Activated gamma-delta T cell treated with anti-CD3 and anti-CD28 coated beads, Interleukin-2, amount 50 U/mL, for 16 hours (primary cell): ENCODE measurements around the gene DOCK7.
"Not testable (repeated sequence)": the region's sequence is repeated elsewhere in the genome, so short reads cannot be mapped to it uniquely, and the experiment has no call there.

Experiments
- DNase-seq: peaks from one replicate; pipeline ENCODE4 v3.0.0-alpha.2; 2020; ENCODE audit warnings: low read depth

Gene DOCK7

DNA sequence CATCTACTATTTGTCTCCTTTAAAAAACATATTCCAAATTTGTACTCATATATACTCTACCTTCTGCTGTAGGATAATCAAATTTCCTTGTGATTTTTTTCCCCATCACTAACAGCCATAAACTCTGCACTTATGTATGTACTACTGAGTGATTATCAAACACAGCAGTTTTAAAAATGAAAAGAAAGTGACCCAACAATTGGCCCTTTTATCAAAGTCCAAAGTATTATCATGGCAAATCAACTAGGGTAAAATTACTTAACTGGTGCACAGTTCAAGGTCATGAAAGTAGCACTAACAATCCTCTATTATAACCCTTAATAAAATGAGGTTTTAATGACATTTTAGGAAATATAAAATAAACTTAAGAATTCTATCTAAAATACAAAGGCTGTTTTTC, 79.3 kb downstream of the DOCK7 start:
- DNase-seq, result no peak

DNA sequence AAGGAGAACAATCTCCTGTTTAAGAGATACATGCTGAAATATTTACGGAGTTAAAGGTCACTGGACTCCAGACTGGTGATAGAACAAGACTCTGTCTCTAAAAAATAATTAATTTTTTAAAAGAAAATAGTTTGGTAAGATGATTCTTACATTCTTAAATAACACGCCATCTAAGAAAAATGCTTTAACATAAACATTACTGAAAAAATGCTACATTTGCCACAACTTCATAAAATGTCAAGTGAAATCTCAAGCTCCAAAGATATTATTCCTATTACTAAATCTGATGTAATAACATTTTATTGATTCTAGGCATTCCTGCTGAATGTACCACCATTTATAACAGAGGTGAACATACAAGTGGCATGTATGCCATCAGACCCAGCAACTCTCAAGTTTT, 86.7 kb downstream of the DOCK7 start:
- no peak for DNase-seq

DNA sequence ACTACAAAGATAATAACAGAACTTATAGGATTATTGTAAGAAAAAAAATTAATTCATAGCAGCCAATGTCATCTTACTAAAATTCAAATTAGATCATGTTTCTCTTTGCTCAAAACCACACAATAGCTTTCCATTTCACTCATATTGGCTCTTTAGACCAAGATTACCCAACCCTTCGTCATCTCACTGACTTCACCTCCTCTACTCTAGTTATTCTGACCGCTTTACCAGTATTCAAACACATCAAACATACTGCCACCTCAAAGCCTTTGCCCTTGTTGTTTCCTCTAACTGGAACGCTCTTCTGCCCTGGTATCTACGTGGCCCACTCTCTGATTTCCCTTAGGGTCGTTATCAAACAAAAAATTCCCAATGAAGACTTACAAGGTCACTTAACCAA, 89.1 kb downstream of the DOCK7 start:
- no peak for DNase-seq

DNA sequence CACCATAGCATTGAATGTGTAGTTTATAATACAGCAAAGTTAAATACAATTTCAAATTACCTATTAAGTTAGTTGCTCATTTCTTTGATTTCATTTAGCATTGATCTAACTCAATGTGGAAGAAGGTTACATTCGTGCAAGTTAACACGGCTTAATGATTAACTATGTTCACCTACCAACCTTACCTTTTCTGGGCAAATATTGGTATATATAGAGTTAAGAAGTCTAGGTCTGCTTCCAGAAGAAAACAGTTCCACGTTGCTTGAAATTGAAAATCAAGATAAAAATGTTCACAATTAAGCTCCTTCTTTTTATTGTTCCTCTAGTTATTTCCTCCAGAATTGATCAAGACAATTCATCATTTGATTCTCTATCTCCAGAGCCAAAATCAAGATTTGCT, 90.9 kb downstream of the DOCK7 start, which contains the start of gene ANGPTL3:
TSS of gene ANGPTL3 (plus strand) at position 240 of the 400 bp plus-strand sequence. CDS start at position 287, 47 bp downstream.
- no peak for DNase-seq

DNA sequence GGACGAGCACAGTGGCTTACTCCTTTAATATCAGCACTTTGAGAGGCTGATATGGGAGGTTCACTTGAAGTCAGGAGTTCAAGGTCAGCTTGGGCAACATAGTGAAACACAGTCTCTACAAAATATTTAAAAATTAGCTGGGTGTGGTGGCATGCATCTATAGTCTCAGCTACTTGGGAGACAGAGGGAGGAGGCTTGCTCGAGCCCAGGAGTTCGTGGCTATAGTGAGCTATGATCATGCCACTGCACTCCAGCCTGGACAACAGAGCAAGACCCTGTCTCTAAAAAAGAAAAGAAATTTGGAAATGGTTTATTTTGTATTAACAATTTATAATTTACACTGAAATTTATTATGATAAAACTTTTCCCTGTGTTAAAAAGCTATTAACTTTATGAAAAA, 92.5 kb downstream of the DOCK7 start:
- no peak for DNase-seq

DNA sequence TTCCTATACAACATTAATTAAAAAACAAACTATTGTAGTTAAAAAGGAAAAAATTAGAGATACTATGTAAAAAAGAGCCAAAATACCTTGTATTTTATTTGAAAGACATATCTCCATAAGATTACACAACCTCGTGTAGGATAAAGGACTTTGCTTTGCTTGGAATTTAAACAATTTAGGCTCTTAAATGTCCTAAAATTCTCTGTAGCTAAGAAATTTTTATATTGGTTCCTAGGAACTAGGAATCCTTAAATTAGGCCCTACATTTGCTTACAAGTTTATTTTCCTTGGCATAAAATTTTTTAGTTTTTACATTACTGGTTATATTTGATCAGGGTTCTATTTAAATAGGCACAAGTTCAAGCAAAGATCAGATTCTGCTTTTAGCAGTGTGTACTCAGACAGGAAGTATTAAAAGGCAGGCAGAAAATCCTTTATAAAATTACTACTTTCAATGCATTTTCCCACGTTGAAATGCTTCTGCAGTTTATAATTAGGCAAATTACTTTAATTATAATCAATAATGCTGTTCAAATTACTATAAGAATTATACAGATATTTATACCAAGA, 94.3 kb downstream of the DOCK7 start:
- no peak for DNase-seq

DNA sequence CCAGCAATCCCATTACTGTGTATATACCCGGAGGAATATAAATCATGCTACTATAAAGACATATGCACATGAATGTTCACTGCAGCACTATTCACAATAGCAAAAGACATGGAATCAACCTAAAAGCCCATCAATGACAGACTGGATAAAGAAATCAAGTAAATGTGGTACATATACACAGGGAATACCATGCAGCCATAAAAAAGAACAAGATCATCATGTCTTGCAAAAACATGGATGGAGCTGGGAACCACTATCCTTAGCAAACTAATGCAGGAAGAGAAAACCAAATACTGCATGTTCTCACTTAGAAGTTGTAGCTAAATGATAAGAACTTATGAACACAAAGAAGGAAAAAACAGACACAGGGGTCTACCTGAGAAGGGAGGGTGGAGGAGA, 97.2 kb downstream of the DOCK7 start:
- no peak for DNase-seq

DNA sequence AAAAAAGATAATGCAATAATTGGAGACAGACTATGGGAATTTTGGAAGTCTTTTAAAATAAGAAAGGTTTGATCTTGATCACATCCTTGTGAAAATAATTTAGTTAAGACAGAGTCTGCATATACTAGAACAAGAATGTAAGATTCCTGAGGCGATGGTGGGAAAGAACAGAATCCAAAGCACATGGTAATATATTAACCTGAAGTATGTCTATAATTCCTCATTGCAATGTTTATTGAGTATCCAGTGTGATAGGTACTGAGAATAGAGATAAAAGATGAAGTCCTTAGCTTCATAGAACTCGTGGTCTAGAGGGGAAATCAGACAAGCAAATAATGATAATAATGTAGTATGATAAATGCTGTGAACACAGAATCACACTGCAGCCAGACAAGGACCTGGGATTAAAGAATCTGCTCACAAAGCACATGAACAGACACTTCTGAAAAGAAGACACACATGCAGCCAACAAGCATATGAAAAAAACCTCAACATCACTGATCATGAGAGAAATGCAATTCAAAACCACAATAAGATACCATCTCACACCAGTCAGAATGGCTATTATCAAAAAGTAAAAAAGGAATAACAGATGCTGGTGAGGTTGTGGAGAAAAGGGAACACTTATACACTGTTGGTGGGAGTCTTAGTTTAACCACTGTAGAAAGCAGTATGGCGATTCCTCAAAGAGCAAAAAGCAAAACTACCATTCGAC, 97.8 kb downstream of the DOCK7 start:
- DNase-seq, result no peak

DNA sequence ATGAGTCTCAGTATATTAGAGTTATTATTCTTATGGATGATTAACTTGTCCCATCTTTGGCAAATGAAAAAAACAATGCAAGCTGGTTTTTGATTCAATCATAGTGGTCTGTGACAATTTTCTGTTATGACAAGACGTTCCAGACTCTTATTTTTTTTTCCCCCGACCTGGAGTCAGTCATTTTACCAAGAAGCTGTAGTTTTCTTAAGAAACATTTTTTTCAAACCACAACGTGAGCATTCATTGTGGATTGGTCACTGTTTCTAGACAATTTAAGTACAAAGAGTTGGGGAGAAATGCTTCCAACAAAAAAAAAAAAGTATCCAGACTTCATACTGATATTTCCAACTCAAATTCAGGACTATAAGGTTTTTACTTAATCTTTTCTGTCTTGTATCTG, 98.9 kb downstream of the DOCK7 start:
- DNase-seq, result no peak

DNA sequence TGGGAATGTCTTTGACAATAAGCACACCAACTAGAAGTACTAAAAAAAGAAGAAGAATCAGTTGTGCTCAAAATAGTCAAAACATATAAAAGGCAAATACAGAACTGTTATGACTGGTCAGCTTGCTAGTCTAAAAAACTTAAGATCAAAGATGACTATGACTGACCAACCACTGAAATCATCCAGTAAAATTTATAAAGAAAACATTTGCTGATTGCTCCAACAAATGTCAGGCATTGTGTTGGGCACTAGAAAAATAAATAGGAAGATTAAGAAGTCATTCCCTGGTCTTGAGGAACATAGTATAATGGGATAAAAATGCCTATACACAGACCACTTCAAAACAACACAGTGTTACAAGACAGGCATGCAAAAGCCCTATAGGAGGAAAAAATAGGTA, 100.2 kb downstream of the DOCK7 start:
- DNase-seq, result no peak

DNA sequence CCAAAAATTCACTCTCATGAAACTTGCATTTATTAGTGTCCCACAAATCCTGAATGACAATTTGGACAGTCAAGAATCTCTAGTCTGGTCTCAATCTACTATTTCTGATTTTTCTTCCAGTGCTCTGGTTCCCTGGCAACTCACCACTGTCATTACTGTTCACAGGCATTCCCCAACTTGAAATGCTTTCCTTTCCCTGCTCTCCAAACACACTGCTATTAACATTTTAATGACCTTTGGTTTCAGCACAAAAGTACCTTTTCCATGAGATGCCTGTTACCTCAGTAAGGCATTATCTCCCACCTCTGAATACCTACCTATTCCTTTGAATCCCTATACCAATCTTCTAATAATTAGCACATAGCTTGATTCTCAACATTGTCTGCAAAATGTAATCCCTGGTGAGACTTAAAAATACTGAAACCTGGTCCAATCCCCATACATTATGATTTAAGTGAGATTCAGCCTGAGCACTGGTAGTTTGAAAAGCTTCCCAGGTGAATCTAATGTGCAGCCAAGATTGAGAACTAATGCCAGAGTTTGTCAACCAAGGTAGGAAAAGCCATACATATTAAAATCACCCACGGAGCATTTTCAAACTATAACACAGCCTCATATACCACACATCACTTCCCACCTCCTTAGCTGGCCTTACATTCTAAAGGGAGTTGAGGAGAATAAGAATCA, 102.6 kb downstream of the DOCK7 start:
- no peak for DNase-seq

DNA sequence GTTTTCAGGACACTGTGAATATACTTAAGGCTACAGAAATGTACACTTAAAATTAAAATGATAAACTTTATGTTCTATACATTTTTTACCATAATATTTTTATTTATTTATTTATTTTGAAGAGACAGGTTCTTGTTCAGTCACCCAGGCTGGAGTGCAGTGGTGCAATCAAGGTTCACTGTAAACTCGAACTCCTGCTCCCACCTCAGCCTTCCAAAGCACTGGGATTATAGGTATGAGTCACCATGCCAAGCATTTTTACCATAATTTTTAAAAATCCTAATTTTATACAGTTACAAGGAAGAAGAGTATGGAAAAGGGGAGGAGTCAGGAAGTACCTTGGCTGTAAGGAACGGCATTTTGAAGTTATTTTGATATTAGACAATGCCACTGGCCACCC, 114.5 kb downstream of the DOCK7 start:
- DNase-seq, result no peak

DNA sequence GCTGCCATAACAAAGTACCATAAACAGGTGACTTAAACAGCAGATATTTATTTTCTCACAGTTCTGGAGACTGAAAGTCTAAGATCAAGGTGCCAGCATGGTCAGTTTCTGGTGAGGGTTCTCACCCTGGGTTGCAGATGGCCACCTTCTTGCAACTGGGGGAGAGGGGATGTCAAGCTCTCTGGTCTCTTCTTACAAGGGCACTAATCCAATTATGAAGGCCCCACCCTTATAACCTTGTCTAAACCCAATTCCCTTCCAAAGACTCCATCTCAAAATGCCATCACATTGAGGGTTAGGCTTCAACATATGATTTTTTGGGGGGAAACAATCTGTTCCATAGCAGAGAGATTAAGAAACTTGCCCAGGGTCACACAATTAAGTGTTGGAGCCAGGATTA, 115.7 kb downstream of the DOCK7 start:
- no peak for DNase-seq

DNA sequence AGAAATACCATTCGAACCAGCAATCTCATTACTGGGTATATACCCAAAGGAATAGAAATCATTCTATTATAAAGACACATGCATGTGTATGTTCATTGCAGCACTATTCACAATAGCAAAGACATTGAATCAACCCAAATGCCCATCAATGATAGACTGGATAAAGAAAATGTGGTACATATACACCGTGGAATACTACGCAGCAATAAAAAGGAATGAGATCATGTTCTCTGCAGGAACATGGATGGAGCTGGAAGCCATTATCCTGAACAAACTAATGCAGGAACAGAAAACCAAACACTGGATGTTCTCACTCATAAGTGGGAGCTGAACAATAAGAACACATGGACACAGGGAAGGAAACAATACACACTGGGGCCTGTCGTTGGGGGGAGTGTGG, 116.7 kb downstream of the DOCK7 start:
- DNase-seq, result not testable (repeated sequence)

DNA sequence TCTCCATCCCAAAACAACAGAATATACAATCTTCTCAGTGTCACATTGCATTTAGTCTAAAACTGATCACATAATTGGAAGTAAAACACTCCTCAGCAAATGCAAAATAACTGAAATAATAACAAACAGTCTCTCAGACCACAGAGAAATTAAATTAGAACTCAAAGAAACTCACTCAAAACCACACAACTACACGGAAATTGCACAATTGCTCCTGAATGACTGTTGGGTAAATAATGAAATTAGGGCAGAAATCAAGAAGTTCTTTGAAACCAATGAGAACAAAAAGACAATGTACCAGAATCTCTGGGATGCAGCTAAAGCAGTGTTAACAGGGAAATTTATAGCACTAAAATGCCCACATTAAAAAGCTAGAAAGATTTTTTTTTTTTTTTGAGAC, 120.3 kb downstream of the DOCK7 start:
- not testable (repeated sequence) for DNase-seq

DNA sequence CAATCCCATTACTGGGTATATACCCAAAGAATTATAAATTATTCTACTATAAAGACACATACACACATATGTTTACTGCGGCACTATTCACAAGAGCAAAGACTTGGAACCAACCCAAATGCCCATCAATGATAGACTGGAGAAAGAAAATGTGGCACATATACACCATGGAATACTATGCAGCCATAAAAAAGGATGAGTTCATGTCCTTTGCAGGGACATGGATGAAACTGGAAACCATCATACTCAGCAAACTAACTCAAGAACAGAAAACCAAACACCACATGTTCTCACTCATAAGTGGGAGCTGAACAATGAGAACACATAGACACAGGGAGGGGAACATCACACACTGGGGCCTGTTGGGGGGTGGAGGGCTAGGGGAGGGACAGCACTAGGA, 121.0 kb downstream of the DOCK7 start:
- not testable (repeated sequence) for DNase-seq

DNA sequence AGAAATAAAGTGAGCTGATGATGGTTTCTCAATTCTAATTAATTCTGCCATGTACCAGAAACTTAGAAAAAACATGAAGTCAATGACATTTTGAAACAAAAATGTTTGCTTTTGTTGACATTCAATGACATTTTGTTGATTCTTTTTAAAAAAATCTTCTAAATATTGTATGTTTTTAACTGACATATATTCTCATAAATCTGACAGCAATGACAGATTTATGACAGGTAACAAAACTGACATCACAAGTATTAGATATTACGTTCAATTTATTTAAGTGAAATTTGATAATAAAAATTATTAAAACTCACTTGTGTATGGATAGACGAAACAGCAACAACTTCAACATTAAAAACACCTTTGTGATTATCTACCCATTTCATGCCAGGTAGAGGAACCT, 126.9 kb downstream of the DOCK7 start:
- DNase-seq, result no peak

DNA sequence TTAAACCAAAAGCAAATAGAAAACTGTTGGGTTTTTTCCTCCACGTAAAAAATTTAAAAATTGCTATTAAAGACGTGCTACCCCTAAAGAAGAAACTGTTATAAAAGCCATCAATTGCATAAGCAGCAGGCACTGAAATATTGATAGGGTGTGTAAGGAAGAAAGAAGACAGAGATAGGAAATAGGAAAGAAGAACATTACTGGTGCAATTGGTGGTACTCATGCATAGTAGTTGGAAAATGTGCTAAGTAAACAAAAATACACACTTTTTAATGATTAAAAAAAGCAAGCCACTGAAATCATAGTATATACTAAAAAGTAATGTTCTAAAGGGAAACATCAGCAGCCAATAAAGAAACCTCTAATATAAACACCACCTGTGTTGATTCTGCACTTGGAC, 143.6 kb downstream of the DOCK7 start:
- no peak for DNase-seq

DNA sequence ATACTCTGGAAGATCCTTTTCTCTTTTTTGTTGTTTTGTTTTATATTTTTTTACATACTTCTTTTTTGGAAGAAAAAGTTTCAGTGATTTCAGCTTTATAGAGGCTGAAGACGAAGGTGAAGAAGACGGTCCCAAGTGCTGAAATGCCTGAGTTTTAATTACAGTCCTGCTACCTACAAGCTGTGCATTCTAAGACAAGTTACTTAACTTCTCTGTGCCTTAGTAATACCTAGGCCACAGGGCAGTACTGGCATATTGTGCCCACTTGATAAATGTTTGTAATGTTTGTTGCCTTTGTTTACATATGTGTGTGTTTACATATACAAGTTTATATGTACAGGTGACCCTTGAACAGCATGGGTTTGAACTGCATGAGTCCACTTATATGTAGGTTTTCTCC, 147.1 kb downstream of the DOCK7 start:
- no peak for DNase-seq

DNA sequence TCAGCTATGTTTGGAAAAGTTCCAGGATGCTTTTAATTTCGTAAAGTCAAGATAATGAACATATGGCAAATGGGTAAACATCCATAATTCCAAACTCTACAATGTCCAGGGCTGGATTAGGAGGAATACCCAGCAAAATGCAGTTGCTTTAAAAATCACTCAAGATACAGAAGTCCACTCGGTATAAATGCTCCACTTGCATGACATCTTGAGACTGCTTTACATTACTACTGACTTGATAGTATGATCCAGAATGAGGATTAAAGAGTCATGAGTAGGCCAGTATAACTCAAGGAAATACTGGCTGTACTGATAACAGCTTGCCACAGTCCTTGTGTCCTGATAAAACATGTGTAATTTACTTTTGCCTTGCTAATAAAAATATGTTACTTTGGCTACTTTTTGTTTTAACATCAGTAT, 149.1 kb downstream of the DOCK7 start:
- no peak for DNase-seq

DNA sequence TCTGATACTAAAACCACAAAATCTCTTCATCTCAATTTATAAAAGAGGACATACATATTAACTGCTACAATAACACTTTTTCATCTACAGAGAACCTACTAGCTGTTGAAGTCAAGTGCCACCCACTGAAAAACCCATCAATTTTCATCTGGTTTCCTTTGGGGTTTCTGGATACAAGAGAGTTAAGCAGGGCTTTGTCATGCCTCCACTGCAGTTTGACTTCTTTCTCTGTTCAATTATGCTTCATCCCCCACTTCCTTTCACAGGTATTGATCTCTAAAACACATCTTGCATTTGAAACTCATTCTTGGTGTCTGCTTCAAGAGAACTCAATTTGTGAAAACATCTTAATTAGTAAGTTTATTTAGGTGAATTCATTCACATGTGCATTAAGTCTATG, 151.3 kb downstream of the DOCK7 start:
- DNase-seq, result no peak

DNA sequence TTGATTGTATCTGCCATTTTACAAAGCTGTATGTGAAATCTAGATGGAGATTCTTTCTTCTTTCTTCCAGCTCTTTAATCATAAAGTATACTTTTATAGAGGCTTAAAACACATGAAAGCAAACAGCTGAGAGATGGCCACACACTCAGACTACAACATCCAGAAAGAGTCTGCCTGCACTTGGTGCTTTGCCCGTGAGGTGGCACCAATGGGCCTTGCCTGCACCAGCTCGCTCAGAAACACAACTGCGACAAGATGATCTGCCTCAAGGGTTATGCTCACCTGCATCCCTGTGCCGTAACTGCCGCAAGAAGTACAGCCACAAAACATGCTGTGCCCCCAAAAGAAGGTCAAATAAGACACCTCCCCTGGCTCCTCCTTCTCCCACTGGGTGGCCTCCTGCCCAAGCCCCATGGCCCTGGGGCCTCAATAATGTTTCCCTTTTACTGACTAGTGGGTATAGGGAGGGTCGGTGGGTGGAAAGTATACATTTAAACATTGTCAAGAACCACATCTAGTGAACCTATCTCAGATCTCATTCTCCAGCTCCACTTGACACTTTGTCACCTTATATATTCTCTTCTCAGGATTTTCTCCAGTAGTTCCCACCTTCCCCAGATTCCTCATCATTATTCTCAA, 157.6 kb downstream of the DOCK7 start:
- DNase-seq, result no peak

DNA sequence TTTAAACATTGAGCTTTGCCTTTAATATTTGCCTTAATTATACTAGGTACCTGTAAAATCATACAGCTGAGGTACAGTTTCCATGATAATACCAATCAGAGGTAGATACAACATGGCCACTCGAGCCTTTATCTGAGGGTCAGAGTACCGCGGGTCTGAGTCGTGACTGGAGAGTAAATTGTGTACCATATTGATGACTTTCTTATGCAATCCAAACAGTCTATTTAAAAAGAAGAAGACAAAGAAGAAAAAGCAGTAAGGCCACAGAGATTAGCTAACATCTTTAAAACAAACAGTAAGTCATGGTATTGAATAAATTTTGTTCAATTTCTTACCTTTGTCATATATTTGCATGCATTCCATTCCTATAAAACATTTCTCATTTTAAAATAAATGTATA, 159.0 kb downstream of the DOCK7 start:
- DNase-seq, result no peak
